NCI-H446 (cell line): ENCODE measurements around the gene STON2.
"Not testable (repeated sequence)": the region's sequence is repeated elsewhere in the genome, so short reads cannot be mapped to it uniquely, and the experiment has no call there.

Experiments used
- DNase-seq, 2 experiments: peaks; one replicate each; lab custom pipeline; 2025; lab: John Stamatoyannopoulos, UW

The STON2 gene

DNA sequence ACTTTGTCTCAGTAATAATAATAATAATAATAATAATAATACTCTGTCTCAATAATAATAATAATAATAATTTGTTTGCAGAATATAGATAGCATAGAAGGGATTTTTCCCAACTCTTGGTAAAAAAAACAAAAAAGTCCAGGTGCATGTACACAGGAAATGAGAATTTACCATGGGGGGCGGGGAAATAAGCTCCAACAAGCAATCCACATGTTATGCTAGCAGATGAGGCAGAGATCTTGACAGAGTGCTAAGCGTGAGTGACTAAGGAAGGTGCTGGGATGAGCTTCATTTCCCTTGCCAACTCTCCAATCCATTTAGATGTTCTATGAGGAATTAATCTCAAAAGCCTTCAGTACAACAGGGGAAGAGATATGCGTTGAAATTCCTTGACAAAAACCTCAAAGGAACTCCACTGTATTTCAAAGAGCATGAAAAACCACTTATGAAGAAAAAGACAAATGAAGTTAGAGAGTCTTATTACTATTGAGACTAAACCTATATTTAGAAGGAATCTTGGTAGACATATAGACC lies 134.4 kb downstream of the STON2 start:
- no peak for DNase-seq

GRCh38 chr14:81264671-81265070 lies 135.5 kb downstream of the STON2 start:
- no peak for DNase-seq

DNA sequence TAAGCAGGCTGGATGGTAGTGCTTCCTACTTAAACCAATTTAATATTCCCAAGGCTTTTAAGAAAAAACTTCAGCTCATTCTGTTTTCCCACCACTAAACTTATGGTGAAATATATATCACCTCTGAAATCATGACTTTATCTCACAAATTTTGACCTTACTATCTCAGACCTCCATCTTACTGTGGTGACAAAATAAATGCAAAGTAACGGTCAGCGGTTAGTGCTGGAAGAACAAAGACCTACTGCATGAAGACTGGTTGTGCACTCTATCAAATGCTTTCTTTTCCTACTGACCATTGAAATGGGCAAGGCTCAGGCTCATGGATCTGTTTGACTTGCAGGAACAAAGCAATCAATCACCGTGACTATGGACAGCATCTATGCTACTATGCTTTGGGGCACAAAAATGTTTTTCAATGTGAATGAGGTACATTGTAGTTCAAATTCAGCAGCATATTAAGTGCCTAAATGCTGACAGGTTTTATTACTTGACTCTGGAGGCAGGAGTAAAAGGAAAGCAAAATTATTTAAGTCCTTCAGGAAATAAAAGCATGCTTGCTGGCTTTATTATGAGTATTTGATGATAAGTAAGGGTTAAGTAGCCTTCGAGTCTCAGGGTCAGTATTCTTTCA lies 136.2 kb downstream of the STON2 start:
- DNase-seq = no peak

DNA sequence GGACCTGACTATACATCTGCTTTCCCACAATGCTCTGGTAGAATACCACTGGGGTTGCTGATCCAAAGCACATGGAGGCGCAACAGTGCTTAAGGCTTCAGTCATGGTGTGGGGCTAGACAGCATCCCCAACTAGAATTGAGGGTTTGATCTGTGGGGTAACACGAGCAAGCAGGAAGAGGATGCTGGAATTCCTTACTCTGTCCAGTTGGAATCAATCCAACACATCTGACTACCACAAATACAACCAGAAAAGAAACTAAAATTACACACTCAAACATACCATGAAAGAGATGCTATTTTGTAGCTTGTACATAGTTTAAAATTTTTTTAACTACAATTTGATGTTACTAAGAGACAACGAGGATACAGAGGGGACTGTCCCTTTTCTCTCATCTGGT lies 138.9 kb downstream of the STON2 start:
- no peak for DNase-seq

DNA sequence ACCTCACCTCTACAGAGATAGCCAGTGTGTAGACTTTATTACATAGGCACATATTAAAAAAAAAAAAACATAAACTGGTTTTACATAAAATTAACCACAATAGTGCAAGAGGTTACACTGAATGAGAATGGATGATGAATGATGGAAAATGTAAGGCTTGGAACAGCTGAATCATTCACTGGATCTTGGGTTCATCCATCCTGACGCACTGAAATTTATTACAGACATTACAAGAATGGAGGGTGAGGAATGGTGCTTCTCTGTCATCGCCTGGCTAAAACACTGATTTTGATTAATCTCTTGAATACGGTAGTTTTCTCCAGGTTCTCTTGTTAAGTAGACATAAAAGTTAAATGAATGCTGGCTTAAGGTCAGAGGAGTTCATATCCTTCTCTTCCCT lies 139.4 kb downstream of the STON2 start:
- no peak for DNase-seq

DNA sequence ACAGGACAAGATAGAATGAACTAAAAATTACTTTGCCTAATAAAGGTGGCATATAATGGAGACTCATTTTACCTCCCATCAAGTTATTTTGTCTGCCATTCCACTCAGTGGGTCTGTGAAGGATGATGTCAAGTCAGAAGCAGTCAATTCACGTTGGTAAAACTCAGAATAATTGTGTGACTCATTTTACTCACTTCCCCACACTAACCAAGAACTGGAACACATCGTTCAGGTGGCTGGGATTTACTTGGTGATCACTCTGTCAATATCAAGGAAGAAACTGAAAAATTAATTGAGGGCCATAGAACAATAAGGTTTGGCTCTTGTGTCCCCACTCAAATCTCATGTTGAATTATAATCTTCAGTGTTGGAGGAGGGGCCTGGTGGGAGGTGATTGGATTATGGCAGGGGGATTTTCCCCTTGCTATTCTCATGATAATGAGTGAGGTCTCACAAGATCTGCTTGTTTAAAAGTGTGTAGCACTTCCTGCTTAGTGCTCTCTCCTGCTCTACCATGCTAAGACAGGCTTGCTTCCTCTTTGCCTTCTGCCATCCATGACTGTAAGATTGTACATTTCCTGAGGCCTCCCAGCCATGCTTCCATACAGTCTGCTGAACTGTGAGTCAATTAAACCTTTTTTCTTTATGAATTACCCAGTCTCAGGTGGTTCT lies 143.7 kb downstream of the STON2 start:
- DNase-seq = no peak

DNA sequence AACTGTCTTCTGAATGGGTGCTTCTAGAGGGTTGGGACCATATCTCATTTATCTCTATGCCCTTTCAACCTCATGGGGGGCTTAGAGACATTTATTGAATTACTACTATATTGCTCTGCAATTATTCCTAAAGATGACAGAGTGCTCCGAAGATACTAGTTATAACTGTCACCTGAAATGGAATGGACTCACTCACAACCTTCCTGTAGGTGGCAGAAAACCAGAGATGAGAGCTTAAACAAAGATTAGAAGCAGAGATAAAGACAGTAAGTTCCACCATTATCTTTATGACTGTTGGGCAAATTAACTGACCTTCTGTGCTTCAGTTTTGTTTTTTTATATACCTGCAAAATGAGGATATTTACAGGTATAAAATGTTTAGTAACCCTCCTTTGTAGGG lies 147.8 kb downstream of the STON2 start:
- DNase-seq = no peak

DNA sequence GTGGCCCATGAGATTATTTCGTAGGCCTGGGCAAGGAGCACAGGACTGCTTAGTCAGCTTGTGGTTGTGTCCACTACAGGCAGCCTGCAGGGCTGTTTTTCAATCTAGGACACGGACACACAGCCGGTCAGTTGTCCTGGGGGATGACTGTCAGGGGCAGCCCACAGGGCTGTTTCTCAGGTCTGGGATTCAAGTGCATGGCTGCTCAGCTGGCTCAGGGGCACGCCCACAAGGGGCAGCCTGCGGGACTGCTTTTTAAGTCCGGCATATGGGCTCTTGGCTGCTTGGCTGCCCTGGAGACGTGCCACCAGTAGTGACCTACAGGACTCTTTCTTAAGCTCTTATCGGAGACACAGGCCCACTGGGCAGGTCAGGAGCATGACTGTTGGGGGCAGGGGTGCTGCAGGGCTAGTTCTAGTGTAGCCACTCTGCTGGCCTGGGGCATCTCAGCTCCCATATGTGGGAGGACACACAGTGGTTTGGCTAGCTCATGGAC lies 152.8 kb downstream of the STON2 start:
- no peak for DNase-seq

GRCh38 chr14:81246461-81247270 lies 153.5 kb downstream of the STON2 start:
- DNase-seq = no peak

- DNase-seq = no peak
Measured at GRCh38 chr14:81245771-81246170, 154.4 kb downstream of the STON2 start.

GRCh38 chr14:81244431-81244830 lies 155.7 kb downstream of the STON2 start:
- DNase-seq = not testable (repeated sequence)

DNA sequence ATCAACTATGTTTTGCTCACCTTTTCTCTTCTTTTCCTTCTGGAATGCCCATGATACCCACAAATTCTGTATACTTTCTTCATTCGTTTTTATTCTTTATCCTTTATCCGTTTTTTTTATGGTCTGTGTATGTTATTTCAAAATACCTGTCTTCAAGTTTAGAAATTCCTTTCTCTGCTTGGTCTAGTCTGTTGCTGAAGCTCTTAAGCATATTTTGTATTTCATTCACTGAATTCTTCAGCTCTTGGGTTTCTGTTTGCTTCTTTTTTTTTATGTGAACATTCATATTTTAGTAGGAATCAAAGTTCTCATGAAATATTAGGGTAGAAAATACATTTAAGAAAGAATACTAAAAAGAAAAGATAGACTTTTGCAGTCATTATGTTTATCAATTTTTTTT lies 156.6 kb downstream of the STON2 start:
- no peak for DNase-seq

- DNase-seq = not testable (repeated sequence)
Measured at GRCh38 chr14:81236849-81237248, 163.3 kb downstream of the STON2 start.

- DNase-seq = no peak
Measured at GRCh38 chr14:81236138-81236537, 164.0 kb downstream of the STON2 start.

GRCh38 chr14:81235096-81235495 lies 165.0 kb downstream of the STON2 start:
- DNase-seq = no peak

GRCh38 chr14:81234278-81234677 lies 165.8 kb downstream of the STON2 start:
- DNase-seq = no peak

- no peak for DNase-seq
Measured at GRCh38 chr14:81233615-81234014, 166.5 kb downstream of the STON2 start.

- no peak for DNase-seq
Measured at GRCh38 chr14:81231540-81231939, 168.6 kb downstream of the STON2 start.

DNA sequence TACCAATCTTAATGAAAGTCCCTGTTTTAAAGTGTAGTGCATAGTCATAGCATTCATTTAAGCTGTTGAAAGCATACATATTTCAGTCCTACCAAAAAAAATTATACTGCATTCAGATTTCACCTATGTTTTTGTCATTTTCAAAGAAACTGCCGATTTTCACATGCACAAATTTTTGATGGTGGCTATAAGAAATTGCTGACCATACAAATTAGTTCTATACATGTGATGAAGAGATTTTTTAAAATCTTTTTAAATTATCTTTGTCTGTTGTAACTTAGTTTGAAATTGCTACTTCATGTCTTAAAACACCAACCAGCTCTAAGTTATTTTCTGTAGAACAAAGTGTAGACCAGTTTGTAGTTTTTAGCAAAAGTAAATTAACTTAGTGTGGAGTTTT lies 175.9 kb downstream of the STON2 start:
- DNase-seq = no peak

DNA sequence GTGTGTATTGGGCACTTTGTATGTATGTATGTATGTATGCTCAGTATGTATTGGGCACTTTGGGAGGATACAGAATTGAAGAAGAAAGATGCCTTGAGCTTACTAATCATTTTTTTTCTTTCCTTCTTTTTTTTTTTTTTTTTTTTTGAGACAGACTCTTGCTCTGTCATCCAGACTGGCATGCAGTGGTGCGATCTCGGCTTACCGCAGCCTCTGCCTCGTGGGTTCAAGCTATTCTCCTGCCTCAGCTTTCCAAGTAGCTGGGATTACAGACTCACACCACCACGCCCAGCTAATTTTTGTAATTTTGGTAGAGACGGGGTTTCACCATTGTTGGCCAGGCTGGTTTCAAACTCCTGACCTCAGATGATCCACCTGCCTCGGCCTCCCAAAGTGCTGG lies 176.3 kb downstream of the STON2 start:
- not testable (repeated sequence) for DNase-seq

DNA sequence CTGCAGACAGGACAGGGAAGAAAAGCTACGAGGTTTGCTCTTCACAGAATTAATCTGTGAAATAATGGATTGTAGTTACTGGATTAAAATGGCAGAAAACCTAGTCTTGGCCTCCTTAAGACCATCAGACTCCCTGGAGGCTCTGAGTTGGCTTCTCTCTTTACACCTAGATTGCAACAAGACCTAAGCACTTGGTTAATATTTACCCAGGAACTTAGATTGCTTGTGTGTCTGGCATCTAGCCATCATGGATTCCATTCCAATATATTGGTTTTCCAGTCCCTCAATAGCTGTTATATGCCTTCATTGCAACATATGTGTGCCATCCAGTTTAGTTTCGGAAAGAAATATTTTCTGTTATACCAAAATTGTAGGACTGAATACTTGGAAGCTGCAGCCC lies 177.4 kb downstream of the STON2 start:
- DNase-seq = no peak

DNA sequence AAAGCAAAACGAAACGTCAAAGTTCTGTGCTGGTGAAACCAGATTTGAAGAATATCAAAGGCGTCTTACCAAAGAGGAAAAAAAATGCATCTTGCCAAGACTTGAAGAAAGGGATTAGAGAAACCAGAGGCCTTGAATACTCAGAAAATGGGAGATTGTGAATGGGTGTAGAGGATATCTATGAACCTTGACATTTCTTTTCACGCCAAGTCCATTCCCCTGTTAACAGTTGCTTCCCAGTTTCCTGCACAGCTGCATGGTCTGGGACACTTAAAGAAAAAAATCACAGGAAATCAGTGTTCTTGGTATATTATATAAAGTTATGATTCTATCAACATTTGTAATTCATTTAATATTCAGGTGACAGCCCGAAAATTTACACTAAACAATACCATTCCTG lies 178.0 kb downstream of the STON2 start:
- DNase-seq = no peak
